HEK293 (cell line): ENCODE results near the gene CLEC14A.

Source experiments
- CTCF ChIA-PET: fragments of 350-600 bp; formaldehyde crosslinking; extraction: SDS; loops from one replicate; lab custom pipeline; 2021; ENCODE audit warnings: antibody characterized with exemption; lab: Yijun Ruan, JAX
- POLR2A ChIA-PET: fragments of 300-600 bp; formaldehyde crosslinking; extraction: SDS; loops from one replicate; lab custom pipeline; 2020; ENCODE audit warnings: antibody characterized with exemption, inconsistent platforms; lab: Yijun Ruan, JAX
- H3K27ac ChIP-seq: fragments of 200-500 bp; sonication (Bioruptor generic); 2 replicates; pipeline ENCODE4 v1.5.1; 2014; ENCODE audit warnings: low read depth, low read length, control low read depth, inconsistent platforms; ENCODE audit errors: extremely low read depth
- H3K36me3 ChIP-seq, 2 experiments: fragments of 200-500 bp in 1 of 2; sonication (Bioruptor generic) in 1 of 2; 1 replicate in 1 of 2; 2 replicates in 1 of 2; pipeline ENCODE4 v1.5.1; 2014 to 2017; ENCODE audit warnings: inconsistent platforms in 2 of 2, low read length in 2 of 2; ENCODE audit not compliant: control insufficient read depth in 2 of 2, insufficient read depth in 1 of 2
- H3K4me1 ChIP-seq: fragments of 200-500 bp; sonication (Bioruptor generic); 2 replicates; pipeline ENCODE4 v1.5.1; 2014; ENCODE audit warnings: mild to moderate bottlenecking, low read length, inconsistent platforms; ENCODE audit not compliant: control insufficient read depth, insufficient read depth
- H3K4me3 ChIP-seq: 2 replicates; pipeline ENCODE4 v1.5.1; 2011; ENCODE audit warnings: low read depth, mild to moderate bottlenecking, control low read depth, low read length, moderate library complexity
- H3K9me3 ChIP-seq: fragments of 200-500 bp; sonication (Bioruptor generic); 2 replicates; pipeline ENCODE4 v1.5.1; 2014; ENCODE audit warnings: low read depth, low read length, inconsistent platforms; ENCODE audit not compliant: control insufficient read depth, insufficient read depth
- FEZF1 ChIP-seq: fragments of 450-650 bp; formaldehyde crosslinking; IDR thresholded peaks from 2 replicates; pipeline ENCODE4 v1.5.1; 2016; ENCODE audit warnings: missing biosample characterization, missing genetic modification characterization
- HOXC10 ChIP-seq: sonication (generic); formaldehyde crosslinking; IDR thresholded peaks from 2 replicates; pipeline ENCODE4 v1.8.1; 2023; ENCODE audit warnings: mild to moderate bottlenecking, missing genetic modification reagents
- IKZF3 ChIP-seq: fragments of 450-650 bp; IDR thresholded peaks from 2 replicates; pipeline ENCODE4 v1.5.0; 2018; ENCODE audit warnings: missing biosample characterization, mild to moderate bottlenecking, missing genetic modification characterization, moderate library complexity
- SP2 ChIP-seq: fragments of 450-650 bp; formaldehyde crosslinking; IDR thresholded peaks from 2 replicates; pipeline ENCODE4 v1.5.1; 2016; ENCODE audit warnings: missing biosample characterization, missing genetic modification characterization
- TRIM28 ChIP-seq: IDR thresholded peaks from 2 replicates; pipeline ENCODE4 v1.6.1; 2011; ENCODE audit warnings: low read length, control low read depth, borderline replicate concordance
- ZNF112 ChIP-seq: fragments of 450-650 bp; formaldehyde crosslinking; IDR thresholded peaks from 2 replicates; pipeline ENCODE4 v1.5.0; 2017; ENCODE audit warnings: missing biosample characterization, missing genetic modification characterization
- ZNF114 ChIP-seq: fragments of 450-650 bp; formaldehyde crosslinking; IDR thresholded peaks from 2 replicates; pipeline ENCODE4 v1.5.0; 2017; ENCODE audit warnings: missing biosample characterization, missing genetic modification characterization
- ZNF292 ChIP-seq: fragments of 450-650 bp; formaldehyde crosslinking; IDR thresholded peaks from 2 replicates; pipeline ENCODE4 v1.5.1; 2016; ENCODE audit warnings: low read depth, missing biosample characterization, missing genetic modification characterization, borderline replicate concordance
- ZNF600 ChIP-seq: fragments of 450-650 bp; formaldehyde crosslinking; IDR thresholded peaks from 2 replicates; pipeline ENCODE4 v1.5.1; 2016; ENCODE audit warnings: missing biosample characterization, missing genetic modification characterization
- ZNF621 ChIP-seq: fragments of 450-650 bp; formaldehyde crosslinking; IDR thresholded peaks from 2 replicates; pipeline ENCODE4 v1.5.1; 2017; ENCODE audit warnings: missing biosample characterization, missing genetic modification characterization
- ZNF660 ChIP-seq: fragments of 450-650 bp; IDR thresholded peaks from 2 replicates; pipeline ENCODE4 v1.5.1; 2018; ENCODE audit warnings: missing biosample characterization, mild to moderate bottlenecking, missing genetic modification characterization
- ZNF701 ChIP-seq: fragments of 450-650 bp; formaldehyde crosslinking; IDR thresholded peaks from 2 replicates; pipeline ENCODE4 v1.5.1; 2016; ENCODE audit warnings: missing biosample characterization, missing genetic modification characterization
- ZNF785 ChIP-seq: fragments of 450-650 bp; formaldehyde crosslinking; IDR thresholded peaks from 2 replicates; pipeline ENCODE4 v1.5.1; 2016; ENCODE audit warnings: missing biosample characterization, missing genetic modification characterization
- ZSCAN23 ChIP-seq: fragments of 450-650 bp; formaldehyde crosslinking; IDR thresholded peaks from 2 replicates; pipeline ENCODE4 v1.5.1; 2016; ENCODE audit warnings: missing biosample characterization, missing genetic modification characterization
- TF ChIP-seq, protein P1 (sequence below): fragments of 450-650 bp; formaldehyde crosslinking; IDR thresholded peaks from 2 replicates; pipeline ENCODE4 v1.5.1; 2016; ENCODE audit warnings: missing biosample characterization, missing genetic modification characterization
- TF ChIP-seq, protein P2 (sequence below): fragments of 450-650 bp; formaldehyde crosslinking; conservative IDR thresholded peaks from 2 replicates; pipeline ENCODE4 v1.5.1; 2016; ENCODE audit warnings: low read depth, missing biosample characterization, missing genetic modification characterization
- TF ChIP-seq, protein P3 (sequence below): fragments of 450-650 bp; formaldehyde crosslinking; IDR thresholded peaks from 2 replicates; pipeline ENCODE4 v1.5.0; 2017; ENCODE audit warnings: missing biosample characterization, missing genetic modification characterization, borderline replicate concordance
- TF ChIP-seq, protein P4 (sequence below): fragments of 450-650 bp; formaldehyde crosslinking; IDR thresholded peaks from 2 replicates; pipeline ENCODE4 v1.5.1; 2016; ENCODE audit warnings: missing biosample characterization, missing genetic modification characterization, low read depth
- TF ChIP-seq, protein P5 (sequence below): fragments of 450-650 bp; formaldehyde crosslinking; IDR thresholded peaks from 2 replicates; pipeline ENCODE4 v1.5.1; 2016; ENCODE audit warnings: missing biosample characterization, missing genetic modification characterization

The CLEC14A gene

DNA sequence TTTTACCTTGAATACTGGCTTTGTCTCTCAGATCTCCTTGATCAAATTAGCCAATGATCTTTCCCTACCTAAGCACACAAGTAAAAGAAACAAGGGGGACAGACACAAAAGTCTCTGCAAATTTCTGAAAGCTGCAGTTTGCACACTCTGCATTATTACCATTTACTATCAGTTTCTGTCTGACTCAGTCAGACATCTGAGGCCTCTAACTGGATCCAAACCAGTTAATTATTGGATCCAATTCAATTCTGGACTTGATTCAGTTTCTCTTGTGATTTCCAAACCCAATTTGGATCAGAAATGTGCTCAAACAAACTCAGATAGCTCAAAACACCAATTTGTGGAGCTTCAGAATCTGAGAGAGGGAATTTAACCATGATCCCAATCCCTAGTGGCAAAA is 31.6 kb downstream of the CLEC14A start:
- H3K27ac ChIP-seq, result no peak overlapping the region
- TF ChIP-seq, protein P1, sequence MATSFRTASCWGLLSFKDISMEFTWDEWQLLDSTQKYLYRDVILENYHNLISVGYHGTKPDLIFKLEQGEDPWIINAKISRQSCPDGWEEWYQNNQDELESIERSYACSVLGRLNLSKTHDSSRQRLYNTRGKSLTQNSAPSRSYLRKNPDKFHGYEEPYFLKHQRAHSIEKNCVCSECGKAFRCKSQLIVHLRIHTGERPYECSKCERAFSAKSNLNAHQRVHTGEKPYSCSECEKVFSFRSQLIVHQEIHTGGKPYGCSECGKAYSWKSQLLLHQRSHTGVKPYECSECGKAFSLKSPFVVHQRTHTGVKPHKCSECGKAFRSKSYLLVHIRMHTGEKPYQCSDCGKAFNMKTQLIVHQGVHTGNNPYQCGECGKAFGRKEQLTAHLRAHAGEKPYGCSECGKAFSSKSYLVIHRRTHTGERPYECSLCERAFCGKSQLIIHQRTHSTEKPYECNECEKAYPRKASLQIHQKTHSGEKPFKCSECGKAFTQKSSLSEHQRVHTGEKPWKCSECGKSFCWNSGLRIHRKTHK (tag by site-specific recombination), result no peak
- TF ChIP-seq ZNF292 (no peak), ZNF621 (tag by site-specific recombination) (no peak), SP2 (tag by site-specific recombination) (no peak), ZNF114 (tag by site-specific recombination) (no peak), IKZF3 (tag by site-specific recombination) (no peak), ZNF660 (tag by site-specific recombination) (no peak)
- ChIA-PET CTCF (no interaction called here), POLR2A (no interaction called here)
- no peak overlapping the region for H3K4me3 ChIP-seq
- H3K4me1 ChIP-seq, result no peaks in the 10 kb centered on the region
- H3K36me3 ChIP-seq, result no peaks in the 10 kb centered on the region
- no peaks in the 10 kb centered on the region for H3K9me3 ChIP-seq

DNA sequence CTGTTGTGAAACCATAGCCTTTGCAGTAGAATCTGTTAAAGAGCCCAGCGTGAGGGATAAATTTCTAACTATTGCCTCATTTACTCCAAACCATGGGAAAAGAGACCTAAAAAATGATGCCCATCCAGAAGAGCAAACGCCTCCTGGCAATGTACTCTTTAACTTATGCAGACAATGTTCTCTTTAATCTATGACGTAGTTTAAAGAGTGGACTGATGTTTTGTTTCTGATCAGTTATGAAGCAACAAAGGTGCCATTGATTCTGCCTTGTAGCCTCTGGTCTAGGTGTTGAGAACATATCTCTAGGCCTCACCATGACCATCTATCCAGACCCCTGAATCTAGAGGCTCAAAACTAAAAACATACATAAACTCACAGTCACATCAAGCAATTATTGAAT is 34.8 kb downstream of the CLEC14A start:
- Histone ChIP-seq H3K36me3 (no peaks in the 10 kb centered on the region), H3K4me1 (no peaks in the 10 kb centered on the region), H3K4me3 (no peak overlapping the region), H3K27ac (no peak overlapping the region), H3K9me3 (no peaks in the 10 kb centered on the region)
- TF ChIP-seq ZSCAN23 (tag by site-specific recombination), result no peak
- TF ChIP-seq, protein P2, sequence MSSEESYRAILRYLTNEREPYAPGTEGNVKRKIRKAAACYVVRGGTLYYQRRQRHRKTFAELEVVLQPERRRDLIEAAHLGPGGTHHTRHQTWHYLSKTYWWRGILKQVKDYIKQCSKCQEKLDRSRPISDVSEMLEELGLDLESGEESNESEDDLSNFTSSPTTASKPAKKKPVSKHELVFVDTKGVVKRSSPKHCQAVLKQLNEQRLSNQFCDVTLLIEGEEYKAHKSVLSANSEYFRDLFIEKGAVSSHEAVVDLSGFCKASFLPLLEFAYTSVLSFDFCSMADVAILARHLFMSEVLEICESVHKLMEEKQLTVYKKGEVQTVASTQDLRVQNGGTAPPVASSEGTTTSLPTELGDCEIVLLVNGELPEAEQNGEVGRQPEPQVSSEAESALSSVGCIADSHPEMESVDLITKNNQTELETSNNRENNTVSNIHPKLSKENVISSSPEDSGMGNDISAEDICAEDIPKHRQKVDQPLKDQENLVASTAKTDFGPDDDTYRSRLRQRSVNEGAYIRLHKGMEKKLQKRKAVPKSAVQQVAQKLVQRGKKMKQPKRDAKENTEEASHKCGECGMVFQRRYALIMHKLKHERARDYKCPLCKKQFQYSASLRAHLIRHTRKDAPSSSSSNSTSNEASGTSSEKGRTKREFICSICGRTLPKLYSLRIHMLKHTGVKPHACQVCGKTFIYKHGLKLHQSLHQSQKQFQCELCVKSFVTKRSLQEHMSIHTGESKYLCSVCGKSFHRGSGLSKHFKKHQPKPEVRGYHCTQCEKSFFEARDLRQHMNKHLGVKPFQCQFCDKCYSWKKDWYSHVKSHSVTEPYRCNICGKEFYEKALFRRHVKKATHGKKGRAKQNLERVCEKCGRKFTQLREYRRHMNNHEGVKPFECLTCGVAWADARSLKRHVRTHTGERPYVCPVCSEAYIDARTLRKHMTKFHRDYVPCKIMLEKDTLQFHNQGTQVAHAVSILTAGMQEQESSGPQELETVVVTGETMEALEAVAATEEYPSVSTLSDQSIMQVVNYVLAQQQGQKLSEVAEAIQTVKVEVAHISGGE, result no peak
- TF ChIP-seq ZNF112, result no peak
- no peak for TF ChIP-seq ZNF701 (tag by site-specific recombination)
- TF ChIP-seq, protein P3, sequence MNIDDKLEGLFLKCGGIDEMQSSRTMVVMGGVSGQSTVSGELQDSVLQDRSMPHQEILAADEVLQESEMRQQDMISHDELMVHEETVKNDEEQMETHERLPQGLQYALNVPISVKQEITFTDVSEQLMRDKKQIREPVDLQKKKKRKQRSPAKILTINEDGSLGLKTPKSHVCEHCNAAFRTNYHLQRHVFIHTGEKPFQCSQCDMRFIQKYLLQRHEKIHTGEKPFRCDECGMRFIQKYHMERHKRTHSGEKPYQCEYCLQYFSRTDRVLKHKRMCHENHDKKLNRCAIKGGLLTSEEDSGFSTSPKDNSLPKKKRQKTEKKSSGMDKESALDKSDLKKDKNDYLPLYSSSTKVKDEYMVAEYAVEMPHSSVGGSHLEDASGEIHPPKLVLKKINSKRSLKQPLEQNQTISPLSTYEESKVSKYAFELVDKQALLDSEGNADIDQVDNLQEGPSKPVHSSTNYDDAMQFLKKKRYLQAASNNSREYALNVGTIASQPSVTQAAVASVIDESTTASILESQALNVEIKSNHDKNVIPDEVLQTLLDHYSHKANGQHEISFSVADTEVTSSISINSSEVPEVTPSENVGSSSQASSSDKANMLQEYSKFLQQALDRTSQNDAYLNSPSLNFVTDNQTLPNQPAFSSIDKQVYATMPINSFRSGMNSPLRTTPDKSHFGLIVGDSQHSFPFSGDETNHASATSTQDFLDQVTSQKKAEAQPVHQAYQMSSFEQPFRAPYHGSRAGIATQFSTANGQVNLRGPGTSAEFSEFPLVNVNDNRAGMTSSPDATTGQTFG, result no peak
- no peak for TF ChIP-seq ZNF785 (tag by site-specific recombination)
- TF ChIP-seq, protein P4, sequence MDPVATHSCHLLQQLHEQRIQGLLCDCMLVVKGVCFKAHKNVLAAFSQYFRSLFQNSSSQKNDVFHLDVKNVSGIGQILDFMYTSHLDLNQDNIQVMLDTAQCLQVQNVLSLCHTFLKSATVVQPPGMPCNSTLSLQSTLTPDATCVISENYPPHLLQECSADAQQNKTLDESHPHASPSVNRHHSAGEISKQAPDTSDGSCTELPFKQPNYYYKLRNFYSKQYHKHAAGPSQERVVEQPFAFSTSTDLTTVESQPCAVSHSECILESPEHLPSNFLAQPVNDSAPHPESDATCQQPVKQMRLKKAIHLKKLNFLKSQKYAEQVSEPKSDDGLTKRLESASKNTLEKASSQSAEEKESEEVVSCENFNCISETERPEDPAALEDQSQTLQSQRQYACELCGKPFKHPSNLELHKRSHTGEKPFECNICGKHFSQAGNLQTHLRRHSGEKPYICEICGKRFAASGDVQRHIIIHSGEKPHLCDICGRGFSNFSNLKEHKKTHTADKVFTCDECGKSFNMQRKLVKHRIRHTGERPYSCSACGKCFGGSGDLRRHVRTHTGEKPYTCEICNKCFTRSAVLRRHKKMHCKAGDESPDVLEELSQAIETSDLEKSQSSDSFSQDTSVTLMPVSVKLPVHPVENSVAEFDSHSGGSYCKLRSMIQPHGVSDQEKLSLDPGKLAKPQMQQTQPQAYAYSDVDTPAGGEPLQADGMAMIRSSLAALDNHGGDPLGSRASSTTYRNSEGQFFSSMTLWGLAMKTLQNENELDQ (tag by site-specific recombination), result no peak
- no peak for TF ChIP-seq TRIM28
- no peak for TF ChIP-seq HOXC10 (CRISPR knock-in tag)
- no peak for TF ChIP-seq ZNF600
- TF ChIP-seq, protein P5, sequence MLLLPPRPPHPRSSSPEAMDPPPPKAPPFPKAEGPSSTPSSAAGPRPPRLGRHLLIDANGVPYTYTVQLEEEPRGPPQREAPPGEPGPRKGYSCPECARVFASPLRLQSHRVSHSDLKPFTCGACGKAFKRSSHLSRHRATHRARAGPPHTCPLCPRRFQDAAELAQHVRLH (tag by site-specific recombination), result no peak
- no peak for TF ChIP-seq FEZF1
- CTCF ChIA-PET, result no interaction called here
- POLR2A ChIA-PET, result no interaction called here
